ENCODE data around the gene SOD2. TPM values are rescaled to one million over a fixed set of nuclear protein-coding genes. Genes with fewer than 3 reads are reported as not detected.

The SOD2 gene
- total and polyA plus RNA-seq, 2 donors (not counting 1 experiment from before 2014, with no cell fraction given): 96.1 to 1,311 TPM

GRCh38 chr6:159688266-159688905, 4.7 kb downstream of the SOD2 start:
- H3K9me3 ChIP-seq (ENCODE audit: control insufficient read depth, insufficient read depth, low read depth, low read length): no peaks in the 10 kb centered on the region
- peaks cover 5% of the 10 kb centered on the region for H3K36me3 ChIP-seq (ENCODE audit: control insufficient read depth, insufficient read depth, low read length)
- H3K27ac ChIP-seq (ENCODE audit: insufficient read depth, low read length): no peak overlapping the region
- peak overlapping the region in 1 of 4 experiments; percentile 76 for H3K4me3 ChIP-seq (replicated peaks in 1 of 4; ENCODE audit: control extremely low read depth in 1 of 4, insufficient read depth in 1 of 4, low read depth in 3 of 4, low read length in 4 of 4)
- H2AFZ ChIP-seq (ENCODE audit: low read length): no peak overlapping the region
- H4K20me1 ChIP-seq (ENCODE audit: control insufficient read depth, extremely low read depth, insufficient read depth, low read length): no peaks in the 10 kb centered on the region
- TF ChIP-seq, protein P1, sequence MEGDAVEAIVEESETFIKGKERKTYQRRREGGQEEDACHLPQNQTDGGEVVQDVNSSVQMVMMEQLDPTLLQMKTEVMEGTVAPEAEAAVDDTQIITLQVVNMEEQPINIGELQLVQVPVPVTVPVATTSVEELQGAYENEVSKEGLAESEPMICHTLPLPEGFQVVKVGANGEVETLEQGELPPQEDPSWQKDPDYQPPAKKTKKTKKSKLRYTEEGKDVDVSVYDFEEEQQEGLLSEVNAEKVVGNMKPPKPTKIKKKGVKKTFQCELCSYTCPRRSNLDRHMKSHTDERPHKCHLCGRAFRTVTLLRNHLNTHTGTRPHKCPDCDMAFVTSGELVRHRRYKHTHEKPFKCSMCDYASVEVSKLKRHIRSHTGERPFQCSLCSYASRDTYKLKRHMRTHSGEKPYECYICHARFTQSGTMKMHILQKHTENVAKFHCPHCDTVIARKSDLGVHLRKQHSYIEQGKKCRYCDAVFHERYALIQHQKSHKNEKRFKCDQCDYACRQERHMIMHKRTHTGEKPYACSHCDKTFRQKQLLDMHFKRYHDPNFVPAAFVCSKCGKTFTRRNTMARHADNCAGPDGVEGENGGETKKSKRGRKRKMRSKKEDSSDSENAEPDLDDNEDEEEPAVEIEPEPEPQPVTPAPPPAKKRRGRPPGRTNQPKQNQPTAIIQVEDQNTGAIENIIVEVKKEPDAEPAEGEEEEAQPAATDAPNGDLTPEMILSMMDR (conservative IDR thresholded peaks at IDR 0.05 in 1 of 2, IDR thresholded peaks at IDR 0.05 in 1 of 2; ENCODE audit: low read depth in 1 of 2, low read length in 2 of 2): no peak
- TF ChIP-seq EZH2 (IDR thresholded peaks at IDR 0.05; ENCODE audit: low read length, missing control alignments): no peak
- H3K4me2 ChIP-seq (ENCODE audit: extremely low read depth, insufficient read depth, low read length): no peak overlapping the region
- H3K27me3 ChIP-seq (ENCODE audit: control insufficient read depth, insufficient read depth, low read length): no peaks in the 10 kb centered on the region
- peaks cover 21% of the 10 kb centered on the region for H3K79me2 ChIP-seq (ENCODE audit: control insufficient read depth, insufficient read depth, low read length)
- peaks cover 5% of the 10 kb centered on the region for H3K4me1 ChIP-seq (ENCODE audit: control insufficient read depth, extremely low read depth, insufficient read depth, low read length)
- DNase-seq (ENCODE audit: low read depth in 2 of 2): no peak
- no peak overlapping the region for H3K9ac ChIP-seq (ENCODE audit: insufficient read depth, low read length)

DNA sequence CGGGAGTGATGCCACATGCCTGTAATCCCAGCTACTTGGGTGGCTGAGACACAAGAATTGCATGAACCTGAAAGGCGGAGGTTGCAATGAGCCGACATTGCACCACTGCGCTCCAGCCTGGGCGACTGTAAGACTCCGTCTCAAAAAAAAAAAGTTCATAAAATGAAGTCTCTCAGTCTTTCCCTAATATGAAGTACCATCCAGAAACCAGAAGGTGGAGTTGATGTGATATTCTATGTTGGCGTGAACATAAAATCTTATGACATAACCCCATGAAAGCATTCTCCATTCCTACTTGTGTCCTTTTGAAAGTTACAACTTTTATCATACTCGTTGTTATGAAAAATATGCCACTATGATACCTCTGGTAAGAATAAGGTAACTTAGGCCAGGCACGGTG, 5.7 kb downstream of the SOD2 start:
- Histone ChIP-seq H2AFZ (ENCODE audit: low read length) (no peak overlapping the region), H3K9ac (ENCODE audit: insufficient read depth, low read length) (no peak overlapping the region), H4K20me1 (ENCODE audit: control insufficient read depth, extremely low read depth, insufficient read depth, low read length) (no peaks in the 10 kb centered on the region), H3K27ac (ENCODE audit: insufficient read depth, low read length) (no peak overlapping the region), H3K4me1 (ENCODE audit: control insufficient read depth, extremely low read depth, insufficient read depth, low read length) (peaks cover 5% of the 10 kb centered on the region), H3K4me3 (replicated peaks in 1 of 4; ENCODE audit: control extremely low read depth in 1 of 4, insufficient read depth in 1 of 4, low read depth in 3 of 4, low read length in 4 of 4) (no peak overlapping the region), H3K4me2 (ENCODE audit: extremely low read depth, insufficient read depth, low read length) (no peak overlapping the region), H3K27me3 (ENCODE audit: control insufficient read depth, insufficient read depth, low read length) (no peaks in the 10 kb centered on the region), H3K9me3 (ENCODE audit: control insufficient read depth, insufficient read depth, low read depth, low read length) (no peaks in the 10 kb centered on the region), H3K79me2 (ENCODE audit: control insufficient read depth, insufficient read depth, low read length) (peaks cover 16% of the 10 kb centered on the region), H3K36me3 (ENCODE audit: control insufficient read depth, insufficient read depth, low read length) (peaks cover 5% of the 10 kb centered on the region)
- no peak for DNase-seq (ENCODE audit: low read depth in 2 of 2)
- TF ChIP-seq, protein P1 (conservative IDR thresholded peaks at IDR 0.05 in 1 of 2, IDR thresholded peaks at IDR 0.05 in 1 of 2; ENCODE audit: low read depth in 1 of 2, low read length in 2 of 2): no peak
- no peak for TF ChIP-seq EZH2 (IDR thresholded peaks at IDR 0.05; ENCODE audit: low read length, missing control alignments)

- TF ChIP-seq, protein P1 (conservative IDR thresholded peaks at IDR 0.05 in 1 of 2, IDR thresholded peaks at IDR 0.05 in 1 of 2; ENCODE audit: low read depth in 1 of 2, low read length in 2 of 2): no peak
- no peak for TF ChIP-seq EZH2 (IDR thresholded peaks at IDR 0.05; ENCODE audit: low read length, missing control alignments)
- no peak for DNase-seq (ENCODE audit: low read depth in 2 of 2)
- no peak overlapping the region for H2AFZ ChIP-seq (ENCODE audit: low read length)
Observed at GRCh38 chr6:159686703-159687102, 6.3 kb downstream of the SOD2 start.

More at GRCh38 chr6:159686703-159687102, 6.3 kb downstream of the SOD2 start:
- Histone ChIP-seq H3K4me1 (ENCODE audit: control insufficient read depth, extremely low read depth, insufficient read depth, low read length) (peaks cover 1% of the 10 kb centered on the region), H3K27me3 (ENCODE audit: control insufficient read depth, insufficient read depth, low read length) (no peaks in the 10 kb centered on the region), H3K36me3 (ENCODE audit: control insufficient read depth, insufficient read depth, low read length) (peaks cover 5% of the 10 kb centered on the region), H3K9ac (ENCODE audit: insufficient read depth, low read length) (no peak overlapping the region), H3K27ac (ENCODE audit: insufficient read depth, low read length) (no peak overlapping the region), H3K79me2 (ENCODE audit: control insufficient read depth, insufficient read depth, low read length) (peaks cover 10% of the 10 kb centered on the region), H3K9me3 (ENCODE audit: control insufficient read depth, insufficient read depth, low read depth, low read length) (no peaks in the 10 kb centered on the region), H3K4me2 (ENCODE audit: extremely low read depth, insufficient read depth, low read length) (no peak overlapping the region), H3K4me3 (replicated peaks in 1 of 4; ENCODE audit: control extremely low read depth in 1 of 4, insufficient read depth in 1 of 4, low read depth in 3 of 4, low read length in 4 of 4) (no peak overlapping the region), H4K20me1 (ENCODE audit: control insufficient read depth, extremely low read depth, insufficient read depth, low read length) (no peaks in the 10 kb centered on the region)
